CD4-positive, alpha-beta T cell treated with Interferon alpha-2 for 1 hour (primary cell): Measurements from ENCODE around the gene FEM1C.

Source experiments
- DNase-seq, 2 donors: peaks; one replicate each; pipeline ENCODE4 v3.0.0-alpha.2; 2020 to 2022

The FEM1C gene

GRCh38 chr5:115556276-115556675 is 11.7 kb upstream of the FEM1C start:
- no peak for DNase-seq

- DNase-seq: no peak
These were observed 10.6 kb upstream of the FEM1C start for GRCh38 chr5:115555084-115555633.

GRCh38 chr5:115553082-115553481 is 8.5 kb upstream of the FEM1C start:
- no peak for DNase-seq

GRCh38 chr5:115551415-115551814 is 6.8 kb upstream of the FEM1C start:
- DNase-seq: peak; percentile 8 to 46

- peak in 1 of 2 donors; percentile 16 for DNase-seq
These were observed 4.6 kb upstream of the FEM1C start for GRCh38 chr5:115549154-115549553.

GRCh38 chr5:115548683-115549082 is 4.1 kb upstream of the FEM1C start:
- DNase-seq: no peak

- DNase-seq: no peak
These were observed 842 bp upstream of the FEM1C start for GRCh38 chr5:115545351-115545882.

- DNase-seq: peak; percentile 63 to 65
These were observed 536 bp downstream of the FEM1C start for GRCh38 chr5:115544043-115544435.

- peak in 1 of 2 donors; percentile 5 for DNase-seq
These were observed 1.1 kb downstream of the FEM1C start for GRCh38 chr5:115543365-115544042.

- DNase-seq: no peak
These were observed 1.8 kb downstream of the FEM1C start for GRCh38 chr5:115542651-115543364.

GRCh38 chr5:115542086-115542485 is 2.5 kb downstream of the FEM1C start:
- no peak for DNase-seq

GRCh38 chr5:115541611-115542010 is 3.0 kb downstream of the FEM1C start:
- DNase-seq: no peak

GRCh38 chr5:115535479-115536035 is 9.0 kb downstream of the FEM1C start:
- no peak for DNase-seq

GRCh38 chr5:115532517-115532916 is 12.1 kb downstream of the FEM1C start:
- DNase-seq: no peak

- DNase-seq: no peak
These were observed 12.7 kb downstream of the FEM1C start for GRCh38 chr5:115531787-115532367.

GRCh38 chr5:115531380-115531779 is 13.2 kb downstream of the FEM1C start:
- DNase-seq: no peak

GRCh38 chr5:115530426-115530825 is 14.1 kb downstream of the FEM1C start:
- DNase-seq: no peak

- no peak for DNase-seq
These were observed 18.0 kb downstream of the FEM1C start for GRCh38 chr5:115526604-115527003.

GRCh38 chr5:115524199-115524847 is 20.3 kb downstream of the FEM1C start:
- DNase-seq: no peak

- peak in 1 of 2 donors; percentile 9 for DNase-seq
These were observed 21.7 kb downstream of the FEM1C start for GRCh38 chr5:115522832-115523403.

- DNase-seq: no peak
These were observed 24.4 kb downstream of the FEM1C start for GRCh38 chr5:115520191-115520590.

GRCh38 chr5:115516372-115516771 is 28.2 kb downstream of the FEM1C start:
- DNase-seq: no peak
